A673 (cell line): ENCODE results near the gene USP44. TPM values are rescaled to one million over a fixed set of nuclear protein-coding genes. Genes with fewer than 3 reads are reported as not detected.
A peak's percentile ranks its signal among the peaks of the same experiment; 100 is the strongest.

Source experiments
- BruUV-seq: library from RNA; stranded (reverse); fragments of 400-500 nt; replicated peaks from 2 replicates; lab custom pipeline; 2021; lab: Mats Ljungman, UMichigan
- CTCF ChIA-PET: fragments of 300-600 bp; sonication (Branson Sonifier 250); formaldehyde crosslinking; loops from one replicate; lab custom pipeline; 2022; ENCODE audit warnings: antibody characterized with exemption; lab: Charles Lee
- POLR2A ChIA-PET: fragments of 300-600 bp; sonication (Branson Sonifier 250); formaldehyde crosslinking; loops from one replicate; lab custom pipeline; 2022; ENCODE audit warnings: antibody characterized with exemption; ENCODE audit not compliant: low non-redundant PET; lab: Charles Lee
- DNase-seq: peaks from one replicate; pipeline ENCODE4 v3.0.0-alpha.2; 2015; ENCODE audit warnings: low spot score
- H3K27ac ChIP-seq: fragments of 200-600 bp; sonication (generic); 2 replicates; pipeline ENCODE4 v1.5.1; 2016; ENCODE audit warnings: mixed run types, low read depth, mild to moderate bottlenecking, mixed read lengths, antibody characterized with exemption, low read length; ENCODE audit not compliant: poor library complexity, severe bottlenecking
- H3K27me3 ChIP-seq: fragments of 200-600 bp; sonication (generic); replicated peaks from 2 replicates; pipeline ENCODE4 v1.6.1; 2017; ENCODE audit warnings: mixed run types, low read depth, mild to moderate bottlenecking, mixed read lengths, antibody characterized with exemption, low read length; ENCODE audit not compliant: insufficient read depth, poor library complexity
- H3K36me3 ChIP-seq: fragments of 200-600 bp; sonication (generic); 2 replicates; pipeline ENCODE4 v1.6.1; 2016; ENCODE audit warnings: mixed run types, mild to moderate bottlenecking, mixed read lengths, antibody characterized with exemption, low read length; ENCODE audit not compliant: insufficient read depth, poor library complexity, severe bottlenecking
- H3K4me1 ChIP-seq: fragments of 200-600 bp; sonication (generic); 2 replicates; pipeline ENCODE4 v1.6.1; 2017; ENCODE audit warnings: mixed run types, mild to moderate bottlenecking, mixed read lengths, antibody characterized with exemption, low read length; ENCODE audit not compliant: insufficient read depth, poor library complexity, severe bottlenecking
- H3K4me3 ChIP-seq: fragments of 200-600 bp; sonication (generic); 2 replicates; pipeline ENCODE4 v1.5.1; 2016; ENCODE audit warnings: low read depth, mixed run types, mild to moderate bottlenecking, mixed read lengths, low read length; ENCODE audit not compliant: poor library complexity, severe bottlenecking
- H3K9me3 ChIP-seq: fragments of 200-600 bp; sonication (generic); 2 replicates; pipeline ENCODE4 v1.6.1; 2016; ENCODE audit warnings: mixed run types, low read depth, mild to moderate bottlenecking, mixed read lengths, antibody characterized with exemption, low read length; ENCODE audit not compliant: poor library complexity, severe bottlenecking
- EZH2 ChIP-seq: fragments of 200-600 bp; sonication (generic); IDR thresholded peaks from 2 replicates; pipeline ENCODE4 v1.6.1; 2017; ENCODE audit warnings: borderline replicate concordance, low read depth, mild to moderate bottlenecking, mixed read lengths, antibody characterized with exemption, low read length; ENCODE audit not compliant: poor library complexity, severe bottlenecking
- intact Hi-C: fragments of 100-400 bp; cut with micrococcal nuclease; formaldehyde crosslinking; loops from one replicate; pipeline ENCODE4 v1.10.0; 2022; ENCODE audit not compliant: unreplicated experiment
- total RNA-seq: library from RNA; stranded (reverse); gene quantifications from 2 replicates; pipeline ENCODE4 v1.2.3, GENCODE V29; 2021
- TF ChIP-seq, protein P1 (sequence below): fragments of 300-800, 200-600 bp; sonication (generic); conservative IDR thresholded peaks from 2 replicates; pipeline ENCODE4 v1.5.1; 2017; ENCODE audit warnings: low read depth, mild to moderate bottlenecking, antibody characterized with exemption, low read length, moderate library complexity, mixed read lengths

Gene USP44
- total RNA-seq, 1 experiment from 2014 or later = 7.1 TPM

DNA sequence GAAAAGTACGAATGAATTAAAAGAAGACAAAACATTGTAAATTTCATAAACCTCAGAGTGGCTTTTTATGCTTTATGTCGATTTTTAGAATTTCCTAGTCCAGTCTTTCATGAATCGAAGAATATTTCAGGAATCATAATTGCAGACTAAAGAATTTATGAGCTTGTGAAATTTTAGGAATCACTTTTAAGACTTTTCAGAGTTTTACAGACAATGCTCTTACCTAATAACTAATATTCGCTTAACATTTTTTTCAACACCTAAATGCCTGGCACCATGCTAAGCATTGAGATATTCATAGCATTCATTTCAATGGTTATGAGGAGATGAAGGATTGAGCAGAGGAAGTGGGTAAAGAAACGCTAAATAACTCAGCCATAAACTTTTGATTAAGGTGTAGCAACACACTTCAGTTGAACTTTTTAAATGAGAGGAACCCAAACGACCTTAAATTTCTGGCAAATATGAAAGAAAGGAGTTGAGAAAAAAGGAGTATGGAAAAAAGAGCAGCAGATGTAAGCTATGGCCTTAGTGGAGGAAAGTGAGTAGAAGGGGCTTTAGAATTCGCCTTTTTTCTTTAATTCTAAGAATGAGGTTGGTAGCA is 739 bp upstream of the USP44 start:
- H3K4me1 ChIP-seq = peaks cover 7% of the 10 kb centered on the region
- ChIA-PET CTCF (interaction anchor here (0.7 kb wide), 1 partner anchor 1736 kb away, joined by 3 read pairs; no protein-coding TSS in a partner anchor), POLR2A (no interaction called here)
- no peak overlapping the region for H3K27ac ChIP-seq
- TF ChIP-seq, protein P1, sequence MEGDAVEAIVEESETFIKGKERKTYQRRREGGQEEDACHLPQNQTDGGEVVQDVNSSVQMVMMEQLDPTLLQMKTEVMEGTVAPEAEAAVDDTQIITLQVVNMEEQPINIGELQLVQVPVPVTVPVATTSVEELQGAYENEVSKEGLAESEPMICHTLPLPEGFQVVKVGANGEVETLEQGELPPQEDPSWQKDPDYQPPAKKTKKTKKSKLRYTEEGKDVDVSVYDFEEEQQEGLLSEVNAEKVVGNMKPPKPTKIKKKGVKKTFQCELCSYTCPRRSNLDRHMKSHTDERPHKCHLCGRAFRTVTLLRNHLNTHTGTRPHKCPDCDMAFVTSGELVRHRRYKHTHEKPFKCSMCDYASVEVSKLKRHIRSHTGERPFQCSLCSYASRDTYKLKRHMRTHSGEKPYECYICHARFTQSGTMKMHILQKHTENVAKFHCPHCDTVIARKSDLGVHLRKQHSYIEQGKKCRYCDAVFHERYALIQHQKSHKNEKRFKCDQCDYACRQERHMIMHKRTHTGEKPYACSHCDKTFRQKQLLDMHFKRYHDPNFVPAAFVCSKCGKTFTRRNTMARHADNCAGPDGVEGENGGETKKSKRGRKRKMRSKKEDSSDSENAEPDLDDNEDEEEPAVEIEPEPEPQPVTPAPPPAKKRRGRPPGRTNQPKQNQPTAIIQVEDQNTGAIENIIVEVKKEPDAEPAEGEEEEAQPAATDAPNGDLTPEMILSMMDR = no peak
- no peak for TF ChIP-seq EZH2
- H3K27me3 ChIP-seq = no peaks in the 10 kb centered on the region
- H3K36me3 ChIP-seq = no peaks in the 10 kb centered on the region
- DNase-seq = no peak
- intact Hi-C loops = no loop called here
- peaks cover 5% of the 10 kb centered on the region for H3K9me3 ChIP-seq
- no TSS peak for BruUV-seq
- no peak overlapping the region for H3K4me3 ChIP-seq

DNA sequence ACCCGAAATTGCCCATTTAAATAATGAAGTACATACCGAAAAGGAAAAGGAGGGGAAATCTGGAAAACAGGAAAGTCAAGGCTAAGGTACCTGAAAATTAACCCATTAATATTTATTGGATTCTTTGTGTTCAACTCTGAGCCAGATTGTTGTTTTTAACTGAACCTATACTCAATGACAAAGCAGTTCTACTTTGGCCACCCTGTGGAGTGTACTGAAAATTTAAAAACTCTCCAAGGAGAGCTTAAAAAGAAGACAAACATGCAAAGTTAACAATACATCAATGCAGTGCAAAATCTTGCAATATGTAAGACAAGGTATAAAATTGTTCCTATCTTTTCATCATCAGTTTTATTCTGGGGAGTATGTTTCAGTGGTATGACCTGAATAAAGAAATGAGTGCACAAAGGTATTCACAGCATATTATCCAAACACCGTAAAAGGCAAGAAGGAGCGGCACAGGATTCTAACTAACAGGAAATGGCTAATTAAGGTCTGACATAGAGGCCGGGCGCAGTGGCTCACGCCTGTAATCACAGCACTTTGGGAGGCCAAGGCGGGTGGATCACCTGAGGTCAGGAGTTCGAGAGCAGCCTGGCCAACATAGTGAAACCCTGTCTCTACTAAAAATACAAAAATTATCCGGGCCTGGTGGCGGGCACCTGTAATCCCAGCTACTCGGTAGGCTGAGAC is 1.7 kb downstream of the USP44 start:
- DNase-seq = no peak
- H3K27ac ChIP-seq = no peak overlapping the region
- peaks cover 29% of the 10 kb centered on the region for H3K4me1 ChIP-seq
- intact Hi-C loops = no loop called here
- H3K4me3 ChIP-seq = peak overlapping the region; percentile 89
- peaks cover 5% of the 10 kb centered on the region for H3K9me3 ChIP-seq
- POLR2A ChIA-PET = no interaction called here
- no peaks in the 10 kb centered on the region for H3K27me3 ChIP-seq
- no peak for TF ChIP-seq EZH2
- TF ChIP-seq, protein P1 = no peak
- BruUV-seq = no TSS peak
- CTCF ChIA-PET = no interaction called here
- no peaks in the 10 kb centered on the region for H3K36me3 ChIP-seq

DNA sequence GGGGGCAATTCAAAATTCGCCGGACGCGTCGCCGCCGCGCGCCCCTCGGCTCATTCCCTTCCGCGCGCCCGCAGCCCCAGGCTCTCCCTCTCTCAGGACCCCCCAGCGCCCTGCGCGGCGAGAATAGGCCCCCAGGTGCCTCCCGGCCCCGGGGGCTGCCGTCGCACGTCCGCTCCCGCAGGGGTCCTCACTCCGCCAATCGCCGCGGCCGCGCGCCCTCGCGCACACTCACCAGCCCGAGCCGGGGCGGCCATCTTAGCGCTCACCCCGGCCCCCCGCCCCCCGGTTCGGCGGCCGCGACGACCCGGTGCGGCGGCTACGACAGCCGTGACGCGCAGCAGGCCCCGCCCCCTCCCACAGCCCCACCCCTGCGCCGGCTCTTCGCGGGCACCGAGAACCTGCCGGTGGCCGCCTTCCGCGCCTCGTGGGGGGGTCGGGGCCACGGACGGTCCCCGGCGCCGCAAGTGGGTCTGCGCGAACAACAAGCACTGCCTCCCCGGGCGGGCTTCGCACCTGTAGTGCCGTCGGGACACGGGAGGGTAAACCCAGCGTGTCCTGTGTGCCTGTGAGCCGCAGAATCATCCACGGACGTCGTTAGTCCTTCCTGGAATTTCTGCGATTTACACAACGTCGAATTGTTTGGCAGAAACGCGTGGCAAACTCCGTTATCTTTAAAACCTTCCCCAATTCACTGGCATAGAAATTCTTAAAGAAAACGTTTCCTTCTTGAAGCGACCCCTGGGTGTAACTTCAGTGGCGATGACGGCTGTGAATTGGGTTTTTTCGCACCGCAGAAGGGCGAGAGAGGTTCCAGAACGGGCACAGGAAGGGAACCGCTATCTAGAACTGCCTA is 2.5 kb downstream of the USP44 start:
- H3K4me1 ChIP-seq = peaks cover 29% of the 10 kb centered on the region
- ChIA-PET CTCF (no interaction called here), POLR2A (no interaction called here)
- intact Hi-C loops = no loop called here
- peak; percentile 77 for DNase-seq
- H3K9me3 ChIP-seq = peaks cover 5% of the 10 kb centered on the region
- TF ChIP-seq EZH2 = no peak
- TF ChIP-seq, protein P1 = no peak
- no TSS peak for BruUV-seq
- peak overlapping the region; percentile 89 for H3K4me3 ChIP-seq
- peak overlapping the region; percentile 79 for H3K27ac ChIP-seq
- no peaks in the 10 kb centered on the region for H3K36me3 ChIP-seq
- H3K27me3 ChIP-seq = no peaks in the 10 kb centered on the region
